Measurements from ENCODE around the gene MAP3K2.

The MAP3K2 gene
- 98.1 to 408 (median 262) reads per million in 18 experiments for total RNA-seq

- DNase-seq: peak; percentile 91 to 96
Measured at GRCh38 chr2:127387655-127388422, at the start of gene MAP3K2. Gene MAP3K2 (minus strand): TSS chr2:127387975. CDS start chr2:127343129, 44,846 bp downstream.

GRCh38 chr2:127437056-127437455 is 49.3 kb upstream of the MAP3K2 start:
- DNase-seq: no peak

- DNase-seq: no peak
Measured at GRCh38 chr2:127434515-127434914, 46.7 kb upstream of the MAP3K2 start.

GRCh38 chr2:127431408-127432023 is 43.7 kb upstream of the MAP3K2 start:
- no peak for DNase-seq

- no peak for DNase-seq
Measured at GRCh38 chr2:127429844-127430425, 42.2 kb upstream of the MAP3K2 start.

- no peak for DNase-seq
Measured at GRCh38 chr2:127429291-127429690, 41.5 kb upstream of the MAP3K2 start.

GRCh38 chr2:127428815-127429109 is 41.0 kb upstream of the MAP3K2 start:
- no peak for DNase-seq

- no peak for DNase-seq
Measured at GRCh38 chr2:127428057-127428814, 40.5 kb upstream of the MAP3K2 start.

- no peak for DNase-seq
Measured at GRCh38 chr2:127427376-127428056, 39.7 kb upstream of the MAP3K2 start.

- DNase-seq: no peak
Measured at GRCh38 chr2:127426501-127427354, 39.0 kb upstream of the MAP3K2 start.

- no peak for DNase-seq
Measured at GRCh38 chr2:127425540-127426490, 38.0 kb upstream of the MAP3K2 start.

- DNase-seq: no peak
Measured at GRCh38 chr2:127424598-127425520, 37.1 kb upstream of the MAP3K2 start.

- peak in 1 of 2 donors; percentile 10 for DNase-seq
Measured at GRCh38 chr2:127423880-127424279, 36.1 kb upstream of the MAP3K2 start.

- DNase-seq: no peak
Measured at GRCh38 chr2:127423478-127423843, 35.7 kb upstream of the MAP3K2 start.

- peak; percentile 12 to 32 for DNase-seq
Measured at GRCh38 chr2:127422559-127423477, 35.0 kb upstream of the MAP3K2 start.

- no peak for DNase-seq
Measured at GRCh38 chr2:127421871-127422558, 34.2 kb upstream of the MAP3K2 start.

- DNase-seq: peak; percentile 14 to 43
Measured at GRCh38 chr2:127421116-127421800, 33.5 kb upstream of the MAP3K2 start.

Measured in inflammatory macrophage (primary cell).